MM.1S (cell line): ENCODE results near the gene LGALS14.

Source experiments
- CTCF ChIP-seq: fragments of 300-600 bp; sonication (generic); IDR thresholded peaks from 2 replicates; pipeline ENCODE4 v1.5.1; 2016; ENCODE audit warnings: antibody characterized with exemption, low read length, mixed read lengths
- EZH2phosphoT487 ChIP-seq: fragments of 300-600 bp; sonication (generic); IDR thresholded peaks from 2 replicates; pipeline ENCODE4 v1.6.1; 2018; ENCODE audit warnings: antibody characterized with exemption, low read length

GRCh38 chr19:39670998-39671397, 33.3 kb upstream of the LGALS14 start:
- TF ChIP-seq CTCF: no peak
- TF ChIP-seq EZH2phosphoT487: no peak
